Neural cell (in vitro differentiated cells): Measurements from ENCODE around the gene IGSF11. TPM values are rescaled to one million over a fixed set of nuclear protein-coding genes. Genes with fewer than 3 reads are reported as not detected.

ENCODE experiments used
- H2AFZ ChIP-seq: fragments of 200-600, 300-800 bp; sonication (generic), shearing (Covaris generic); 2 replicates; pipeline ENCODE4 v1.6.0; 2014; ENCODE audit warnings: low read depth, mild to moderate bottlenecking, antibody characterized with exemption, low read length, moderate library complexity
- H3F3A ChIP-seq: fragments of 200-600 bp; shearing (Covaris generic); 2 replicates; pipeline ENCODE4 v1.6.1; 2016; ENCODE audit warnings: mild to moderate bottlenecking, moderate library complexity, mixed read lengths, antibody characterized with exemption, low read length; ENCODE audit not compliant: insufficient read depth, poor library complexity, severe bottlenecking
- H3K27ac ChIP-seq: fragments of 200-600, 300-800 bp; sonication (generic), shearing (Covaris generic); 2 replicates; pipeline ENCODE4 v1.5.1; 2014; ENCODE audit warnings: mild to moderate bottlenecking, low read length, moderate library complexity
- H3K27me3 ChIP-seq: fragments of 300-800, 200-600 bp; sonication (generic), shearing (Covaris generic); 2 replicates; pipeline ENCODE4 v1.6.0; 2014; ENCODE audit warnings: mild to moderate bottlenecking, low read depth, low read length, moderate library complexity; ENCODE audit not compliant: insufficient read depth
- H3K36me3 ChIP-seq: fragments of 300-800, 200-600 bp; sonication (generic), shearing (Covaris generic); 2 replicates; pipeline ENCODE4 v1.5.1; 2014; ENCODE audit warnings: mild to moderate bottlenecking, antibody characterized with exemption, low read length, moderate library complexity; ENCODE audit not compliant: insufficient read depth
- H3K4me2 ChIP-seq: fragments of 300-800, 200-600 bp; sonication (generic), shearing (Covaris generic); 2 replicates; pipeline ENCODE4 v1.6.0; 2014; ENCODE audit warnings: mild to moderate bottlenecking, low read length
- H3K4me3 ChIP-seq: fragments of 300-800, 200-600 bp; sonication (generic), shearing (Covaris generic); 2 replicates; pipeline ENCODE4 v1.5.1; 2014; ENCODE audit warnings: mild to moderate bottlenecking, low read length, moderate library complexity
- H3K79me2 ChIP-seq: fragments of 200-600 bp; shearing (Covaris generic); replicated peaks from 2 replicates; pipeline ENCODE4 v1.6.0; 2014; ENCODE audit warnings: mild to moderate bottlenecking, low read length, moderate library complexity; ENCODE audit not compliant: insufficient read depth
- H3K9ac ChIP-seq: fragments of 300-800, 200-600 bp; sonication (generic), shearing (Covaris generic); 2 replicates; pipeline ENCODE4 v1.6.1; 2016; ENCODE audit warnings: mild to moderate bottlenecking, low read length, mixed read lengths
- H3K9me2 ChIP-seq: fragments of 200-600 bp; shearing (Covaris generic); 2 replicates; pipeline ENCODE4 v1.6.1; 2016; ENCODE audit warnings: mild to moderate bottlenecking, low read length, mixed read lengths; ENCODE audit not compliant: insufficient read depth
- H3K9me3 ChIP-seq: fragments of 200-600, 300-800 bp; sonication (generic), shearing (Covaris generic); 2 replicates; pipeline ENCODE4 v1.6.1; 2016; ENCODE audit warnings: mild to moderate bottlenecking, mixed run types, low read length, moderate library complexity, mixed read lengths
- H4K20me1 ChIP-seq: fragments of 200-600 bp; shearing (Covaris generic); 2 replicates; pipeline ENCODE4 v1.6.1; 2016; ENCODE audit warnings: mild to moderate bottlenecking, mixed run types; ENCODE audit not compliant: insufficient read depth
- EP300 ChIP-seq: fragments of 450-650 bp; conservative IDR thresholded peaks from 2 replicates; pipeline ENCODE4 v1.6.1; 2014; ENCODE audit warnings: antibody characterized with exemption, mild to moderate bottlenecking, moderate library complexity; ENCODE audit not compliant: poor library complexity, severe bottlenecking
- EZH2 ChIP-seq: fragments of 200-600, 300-800 bp; shearing (Covaris generic), sonication (generic); IDR thresholded peaks from 2 replicates; pipeline ENCODE4 v1.6.1; 2014; ENCODE audit warnings: antibody characterized with exemption, low read length, borderline replicate concordance, mild to moderate bottlenecking; ENCODE audit not compliant: insufficient read depth, poor library complexity, severe bottlenecking
- MXI1 ChIP-seq: fragments of 450-650 bp; conservative IDR thresholded peaks from 2 replicates; pipeline ENCODE4 v1.6.1; 2014; ENCODE audit warnings: antibody characterized with exemption, mild to moderate bottlenecking; ENCODE audit not compliant: poor library complexity, severe bottlenecking
- POLR2AphosphoS5 ChIP-seq: IDR thresholded peaks from 2 replicates; pipeline ENCODE4 v1.6.1; 2012
- RAD21 ChIP-seq: fragments of 450-650 bp; conservative IDR thresholded peaks from 2 replicates; pipeline ENCODE4 v1.6.1; 2014; ENCODE audit warnings: antibody characterized with exemption, mild to moderate bottlenecking, moderate library complexity
- SMC3 ChIP-seq: fragments of 450-650 bp; conservative IDR thresholded peaks from 2 replicates; pipeline ENCODE4 v1.6.1; 2014; ENCODE audit warnings: antibody characterized with exemption, mild to moderate bottlenecking, moderate library complexity; ENCODE audit not compliant: poor library complexity
- TAF1 ChIP-seq: IDR thresholded peaks from 2 replicates; pipeline ENCODE4 v1.6.1; 2012; ENCODE audit warnings: low read depth
- polyA plus RNA-seq: library from polyadenylated mRNA; depleted of rRNA; stranded (reverse); fragments of >200 nt; gene quantifications from 2 replicates; pipeline ENCODE4 v1.2.3, GENCODE V29; 2014
- TF ChIP-seq, protein P1 (sequence below): IDR thresholded peaks from 2 replicates; pipeline ENCODE4 v1.6.1; 2012; ENCODE audit warnings: borderline replicate concordance
- TF ChIP-seq, protein P2 (sequence below): fragments of 450-650 bp; IDR thresholded peaks from 2 replicates; pipeline ENCODE4 v1.5.1; 2014; ENCODE audit warnings: antibody characterized with exemption, mild to moderate bottlenecking, moderate library complexity; ENCODE audit not compliant: poor library complexity, severe bottlenecking

The IGSF11 gene
- polyA plus RNA-seq, 1 donor from 2014 or later: 1.2 TPM

DNA sequence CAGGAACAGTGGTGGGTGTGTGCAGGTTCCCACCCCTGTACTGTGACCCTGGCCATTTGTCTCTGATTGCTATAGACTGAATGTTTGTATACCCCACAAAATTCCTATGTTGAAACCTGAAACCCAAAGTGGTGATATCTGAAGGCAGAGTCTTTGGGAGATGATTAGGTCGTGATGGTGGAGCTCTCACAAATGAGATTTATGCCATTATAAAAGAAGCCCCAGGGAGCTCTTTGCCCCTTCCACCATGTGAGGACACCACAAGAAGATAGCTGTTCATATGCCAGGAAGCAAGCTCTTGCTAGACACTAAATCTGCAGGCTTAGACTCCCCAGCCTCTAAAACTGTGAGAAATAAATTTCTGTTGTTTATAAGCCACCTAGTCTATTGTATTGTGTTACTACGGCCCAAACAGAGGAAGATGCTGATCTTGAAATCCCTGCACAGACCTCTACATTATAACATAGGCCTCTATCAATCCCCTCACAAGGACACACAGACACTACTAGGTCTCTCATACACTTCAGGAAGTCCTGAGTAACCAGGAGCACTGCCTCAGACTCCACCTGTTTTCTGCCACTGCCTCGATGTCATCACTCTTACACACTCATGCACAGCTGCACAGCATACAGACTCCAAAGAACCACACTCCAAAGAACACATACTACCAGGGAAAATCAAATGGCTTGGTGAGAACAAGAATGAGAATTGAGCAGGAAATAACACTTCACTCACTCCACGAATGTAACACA is 14.7 kb downstream of the IGSF11 start:
- H4K20me1 ChIP-seq: no peaks in the 10 kb centered on the region
- no peak overlapping the region for H2AFZ ChIP-seq
- H3K4me2 ChIP-seq: no peak overlapping the region
- H3F3A ChIP-seq: no peaks in the 10 kb centered on the region
- no peak overlapping the region for H3K9ac ChIP-seq
- no peak for TF ChIP-seq MXI1
- TF ChIP-seq EZH2: no peak
- TF ChIP-seq POLR2AphosphoS5: no peak
- no peak for TF ChIP-seq EP300
- TF ChIP-seq, protein P1, sequence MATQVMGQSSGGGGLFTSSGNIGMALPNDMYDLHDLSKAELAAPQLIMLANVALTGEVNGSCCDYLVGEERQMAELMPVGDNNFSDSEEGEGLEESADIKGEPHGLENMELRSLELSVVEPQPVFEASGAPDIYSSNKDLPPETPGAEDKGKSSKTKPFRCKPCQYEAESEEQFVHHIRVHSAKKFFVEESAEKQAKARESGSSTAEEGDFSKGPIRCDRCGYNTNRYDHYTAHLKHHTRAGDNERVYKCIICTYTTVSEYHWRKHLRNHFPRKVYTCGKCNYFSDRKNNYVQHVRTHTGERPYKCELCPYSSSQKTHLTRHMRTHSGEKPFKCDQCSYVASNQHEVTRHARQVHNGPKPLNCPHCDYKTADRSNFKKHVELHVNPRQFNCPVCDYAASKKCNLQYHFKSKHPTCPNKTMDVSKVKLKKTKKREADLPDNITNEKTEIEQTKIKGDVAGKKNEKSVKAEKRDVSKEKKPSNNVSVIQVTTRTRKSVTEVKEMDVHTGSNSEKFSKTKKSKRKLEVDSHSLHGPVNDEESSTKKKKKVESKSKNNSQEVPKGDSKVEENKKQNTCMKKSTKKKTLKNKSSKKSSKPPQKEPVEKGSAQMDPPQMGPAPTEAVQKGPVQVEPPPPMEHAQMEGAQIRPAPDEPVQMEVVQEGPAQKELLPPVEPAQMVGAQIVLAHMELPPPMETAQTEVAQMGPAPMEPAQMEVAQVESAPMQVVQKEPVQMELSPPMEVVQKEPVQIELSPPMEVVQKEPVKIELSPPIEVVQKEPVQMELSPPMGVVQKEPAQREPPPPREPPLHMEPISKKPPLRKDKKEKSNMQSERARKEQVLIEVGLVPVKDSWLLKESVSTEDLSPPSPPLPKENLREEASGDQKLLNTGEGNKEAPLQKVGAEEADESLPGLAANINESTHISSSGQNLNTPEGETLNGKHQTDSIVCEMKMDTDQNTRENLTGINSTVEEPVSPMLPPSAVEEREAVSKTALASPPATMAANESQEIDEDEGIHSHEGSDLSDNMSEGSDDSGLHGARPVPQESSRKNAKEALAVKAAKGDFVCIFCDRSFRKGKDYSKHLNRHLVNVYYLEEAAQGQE: no peak
- TF ChIP-seq, protein P2, sequence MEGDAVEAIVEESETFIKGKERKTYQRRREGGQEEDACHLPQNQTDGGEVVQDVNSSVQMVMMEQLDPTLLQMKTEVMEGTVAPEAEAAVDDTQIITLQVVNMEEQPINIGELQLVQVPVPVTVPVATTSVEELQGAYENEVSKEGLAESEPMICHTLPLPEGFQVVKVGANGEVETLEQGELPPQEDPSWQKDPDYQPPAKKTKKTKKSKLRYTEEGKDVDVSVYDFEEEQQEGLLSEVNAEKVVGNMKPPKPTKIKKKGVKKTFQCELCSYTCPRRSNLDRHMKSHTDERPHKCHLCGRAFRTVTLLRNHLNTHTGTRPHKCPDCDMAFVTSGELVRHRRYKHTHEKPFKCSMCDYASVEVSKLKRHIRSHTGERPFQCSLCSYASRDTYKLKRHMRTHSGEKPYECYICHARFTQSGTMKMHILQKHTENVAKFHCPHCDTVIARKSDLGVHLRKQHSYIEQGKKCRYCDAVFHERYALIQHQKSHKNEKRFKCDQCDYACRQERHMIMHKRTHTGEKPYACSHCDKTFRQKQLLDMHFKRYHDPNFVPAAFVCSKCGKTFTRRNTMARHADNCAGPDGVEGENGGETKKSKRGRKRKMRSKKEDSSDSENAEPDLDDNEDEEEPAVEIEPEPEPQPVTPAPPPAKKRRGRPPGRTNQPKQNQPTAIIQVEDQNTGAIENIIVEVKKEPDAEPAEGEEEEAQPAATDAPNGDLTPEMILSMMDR: no peak
- no peak for TF ChIP-seq RAD21
- no peak for TF ChIP-seq SMC3
- TF ChIP-seq TAF1: no peak
- no peaks in the 10 kb centered on the region for H3K79me2 ChIP-seq
- no peaks in the 10 kb centered on the region for H3K27me3 ChIP-seq
- H3K9me3 ChIP-seq: no peaks in the 10 kb centered on the region
- no peaks in the 10 kb centered on the region for H3K36me3 ChIP-seq
- no peak overlapping the region for H3K4me3 ChIP-seq
- no peaks in the 10 kb centered on the region for H3K9me2 ChIP-seq
- H3K27ac ChIP-seq: no peak overlapping the region

DNA sequence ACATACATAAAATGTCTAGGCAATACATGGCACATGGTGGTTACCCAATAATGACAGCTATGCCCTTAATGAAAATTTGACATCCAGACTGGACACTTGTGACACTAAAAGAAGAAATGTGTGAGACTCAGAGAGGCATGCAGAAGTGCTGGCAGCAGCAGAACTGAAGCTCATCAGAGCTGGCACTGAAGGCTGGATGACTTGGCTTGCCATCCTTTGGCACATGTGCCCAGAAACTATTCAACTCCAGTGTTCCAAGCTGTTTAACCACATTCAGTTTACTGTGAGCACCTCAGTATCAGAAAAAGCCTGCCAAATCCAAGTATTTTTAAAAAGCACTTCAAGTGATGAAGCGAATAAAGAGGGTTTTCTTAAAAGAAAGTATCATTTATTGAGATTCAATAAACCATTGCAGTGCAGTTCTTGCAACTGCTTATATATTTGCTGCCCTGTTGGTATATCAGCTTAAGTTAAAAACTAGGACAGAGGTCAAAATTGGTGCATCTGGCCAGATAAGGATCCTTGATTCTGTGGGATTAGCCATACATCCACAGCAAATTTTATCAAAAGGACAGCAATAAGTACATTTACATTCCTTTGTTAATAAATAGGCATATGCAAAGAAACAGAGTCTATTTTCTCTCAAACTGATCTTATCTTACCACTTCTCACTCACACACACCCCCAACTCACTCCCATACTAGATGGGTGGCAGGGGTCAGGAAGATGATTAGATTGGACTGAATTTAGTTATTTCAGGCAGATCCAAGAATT is 15.8 kb downstream of the IGSF11 start:
- TF ChIP-seq POLR2AphosphoS5 (no peak), TAF1 (no peak)
- H3F3A ChIP-seq: no peaks in the 10 kb centered on the region
- H3K36me3 ChIP-seq: no peaks in the 10 kb centered on the region
- H3K9ac ChIP-seq: no peak overlapping the region
- H2AFZ ChIP-seq: no peak overlapping the region
- H3K9me2 ChIP-seq: no peaks in the 10 kb centered on the region
- no peaks in the 10 kb centered on the region for H3K9me3 ChIP-seq
- H3K27ac ChIP-seq: no peak overlapping the region
- H3K4me2 ChIP-seq: no peak overlapping the region
- H3K79me2 ChIP-seq: no peaks in the 10 kb centered on the region
- no peaks in the 10 kb centered on the region for H3K27me3 ChIP-seq
- H4K20me1 ChIP-seq: no peaks in the 10 kb centered on the region
- H3K4me3 ChIP-seq: no peak overlapping the region
